Adrenal gland (tissue), 12 donors: ENCODE data around the gene ABHD6. TPM values are rescaled to one million over a fixed set of nuclear protein-coding genes. Genes with fewer than 3 reads are reported as not detected.
"Not testable (repeated sequence)": the region's sequence is repeated elsewhere in the genome, so short reads cannot be mapped to it uniquely, and the experiment has no call there.

ENCODE experiments used
- DNase-seq, 7 donors: peaks; one replicate each; pipeline ENCODE4 v3.0.0-alpha.2; 2019 to 2020
- H3K27ac ChIP-seq, 5 donors: fragments of 200-600 bp; sonication (generic) in 4 of 5; 1 replicate in 3 of 5; 2 replicates in 2 of 5; pipeline versions ENCODE4 v1.5.1 to v1.8.0; 2016 to 2020; ENCODE audit warnings: mild to moderate bottlenecking in 1 of 5
- H3K27me3 ChIP-seq: fragments of 200-600 bp; 2 replicates; pipeline ENCODE4 v1.8.0; 2021
- H3K36me3 ChIP-seq, 2 donors: fragments of 200-600 bp; replicated peaks in 1 of 2; 1 replicate in 1 of 2; 2 replicates in 1 of 2; pipeline versions ENCODE4 v1.5.1 to v1.8.0; 2018 to 2022
- H3K4me1 ChIP-seq, 2 donors: fragments of 200-600 bp; replicated peaks in 1 of 2; 1 replicate in 1 of 2; 2 replicates in 1 of 2; pipeline versions ENCODE4 v1.5.1 to v1.8.0; 2018 to 2021
- H3K4me3 ChIP-seq, 4 donors: fragments of 200-600 bp; sonication (generic) in 3 of 4; one replicate each; pipeline ENCODE4 v1.5.1; 2016 to 2018
- H3K9me3 ChIP-seq, 3 donors: fragments of 200-600 bp; sonication (generic) in 1 of 3; replicated peaks in 1 of 3; 1 replicate in 2 of 3; 2 replicates in 1 of 3; pipeline versions ENCODE4 v1.5.1 to v1.8.0; 2016 to 2021
- POLR2A ChIP-seq, 2 donors: fragments of 450-650 bp; IDR thresholded peaks; one replicate each; pipeline ENCODE4 v1.6.1; 2017; ENCODE audit warnings: antibody characterized with exemption in 2 of 2, mild to moderate bottlenecking in 2 of 2, moderate library complexity in 1 of 2
- WGBS, 4 donors: extraction: QIAGEN DNeasy Blood & Tissue Kit in 2 of 4; methylation state at CpG; one replicate each; pipeline versions ENCODE4 v1.1.5 to v1.1.7; 2013 to 2017; 5-methylcytosine and 5-hydroxymethylcytosine counted together
- intact Hi-C, 2 donors: fragments of 100-400 bp; cut with DNase I; formaldehyde crosslinking; loops; one replicate each; pipeline versions ENCODE4 v1.14.1 to v1.15.0; 2022 to 2023
- polyA plus RNA-seq, 3 donors: library from polyadenylated mRNA; stranded (reverse); fragments of 200-250 nt in 2 of 3; fragments of 350-450 nt in 1 of 3; fragmentation: Illumina TruSeq in 1 of 3; extraction: RNeasy Lipid Tissue Mini Kit (QIAGEN cat#74804) in 1 of 3; gene quantifications; one replicate each; pipeline ENCODE4 v1.2.3, GENCODE V29; 2013 to 2014
- total RNA-seq, 9 donors: library from RNA; depleted of rRNA in 4 of 9; stranded (reverse); fragments of >200 nt in 4 of 9; fragments of 120-200 nt in 1 of 9; fragmentation: NEBNext Ultra II Directional in 1 of 9; extraction: Animal tissue kit (Norgen Biotek cat#: 25700) in 1 of 9; gene quantifications; one replicate each; pipeline versions ENCODE4 v1.1.0 to v1.2.4, GENCODE V29; 2013 to 2023
- TF ChIP-seq, protein P1 (sequence below), 6 experiments: fragments of 450-650 bp in 4 of 6; fragments of 200-600 bp in 2 of 6; sonication (generic) in 1 of 6; IDR thresholded peaks; 1 replicate in 5 of 6; 2 replicates in 1 of 6; pipeline versions ENCODE4 v1.5.1 to v1.8.0; 2016 to 2021; ENCODE audit warnings: antibody characterized with exemption in 6 of 6, mild to moderate bottlenecking in 2 of 6, moderate library complexity in 1 of 6
- donor health status: healthy with polysubstance abuse.
- donor health status: Bipolar disorder and iron deficiency.
- donor health status: DM: yes; HTN: yes; CAD: no.
- donor health status: DM: no; HTN: no; CAD: no.
- donor health status: DM: no; HTN: no; CAD: no.
- donor health status: DM: yes; HTN: yes; CAD: no.

Gene ABHD6
- total and polyA plus RNA-seq, 12 donors = 10.2 to 57.3 (median 27.7) TPM

- Histone ChIP-seq H3K36me3 (no peaks in the 10 kb centered on the region), H3K4me1 (peaks cover 0 to 3% of the 10 kb centered on the region in 2 donors), H3K4me3 (no peak overlapping the region), H3K27me3 (no peaks in the 10 kb centered on the region), H3K9me3 (no peaks in the 10 kb centered on the region), H3K27ac (no peak overlapping the region)
- WGBS, 4 donors = 81 to 84% (median 82%) methylated on average over 8 of the region's 8 CpGs
- intact Hi-C loops = no loop called here
- no peak for DNase-seq
- TF ChIP-seq, protein P1, sequence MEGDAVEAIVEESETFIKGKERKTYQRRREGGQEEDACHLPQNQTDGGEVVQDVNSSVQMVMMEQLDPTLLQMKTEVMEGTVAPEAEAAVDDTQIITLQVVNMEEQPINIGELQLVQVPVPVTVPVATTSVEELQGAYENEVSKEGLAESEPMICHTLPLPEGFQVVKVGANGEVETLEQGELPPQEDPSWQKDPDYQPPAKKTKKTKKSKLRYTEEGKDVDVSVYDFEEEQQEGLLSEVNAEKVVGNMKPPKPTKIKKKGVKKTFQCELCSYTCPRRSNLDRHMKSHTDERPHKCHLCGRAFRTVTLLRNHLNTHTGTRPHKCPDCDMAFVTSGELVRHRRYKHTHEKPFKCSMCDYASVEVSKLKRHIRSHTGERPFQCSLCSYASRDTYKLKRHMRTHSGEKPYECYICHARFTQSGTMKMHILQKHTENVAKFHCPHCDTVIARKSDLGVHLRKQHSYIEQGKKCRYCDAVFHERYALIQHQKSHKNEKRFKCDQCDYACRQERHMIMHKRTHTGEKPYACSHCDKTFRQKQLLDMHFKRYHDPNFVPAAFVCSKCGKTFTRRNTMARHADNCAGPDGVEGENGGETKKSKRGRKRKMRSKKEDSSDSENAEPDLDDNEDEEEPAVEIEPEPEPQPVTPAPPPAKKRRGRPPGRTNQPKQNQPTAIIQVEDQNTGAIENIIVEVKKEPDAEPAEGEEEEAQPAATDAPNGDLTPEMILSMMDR (IDR thresholded peaks at IDR 0.05) = no peak
- TF ChIP-seq POLR2A (IDR thresholded peaks at IDR 0.05) = no peak
Measured at GRCh38 chr3:58222161-58222724, 15.3 kb upstream of the ABHD6 start.

- TF ChIP-seq, protein P1 (IDR thresholded peaks at IDR 0.05) = no peak
- TF ChIP-seq POLR2A (IDR thresholded peaks at IDR 0.05) = no peak
- no peak for DNase-seq
- intact Hi-C loops = no loop called here
- no peak overlapping the region for H3K27ac ChIP-seq
- WGBS, 4 donors = 86 to 95% (median 93%) methylated on average over 4 of the region's 4 CpGs
- H3K9me3 ChIP-seq = no peaks in the 10 kb centered on the region
- H3K4me3 ChIP-seq = no peak overlapping the region
- no peaks in the 10 kb centered on the region for H3K4me1 ChIP-seq
- H3K27me3 ChIP-seq = no peaks in the 10 kb centered on the region
- no peaks in the 10 kb centered on the region for H3K36me3 ChIP-seq
Measured at GRCh38 chr3:58223855-58224254, 13.7 kb upstream of the ABHD6 start.

DNA sequence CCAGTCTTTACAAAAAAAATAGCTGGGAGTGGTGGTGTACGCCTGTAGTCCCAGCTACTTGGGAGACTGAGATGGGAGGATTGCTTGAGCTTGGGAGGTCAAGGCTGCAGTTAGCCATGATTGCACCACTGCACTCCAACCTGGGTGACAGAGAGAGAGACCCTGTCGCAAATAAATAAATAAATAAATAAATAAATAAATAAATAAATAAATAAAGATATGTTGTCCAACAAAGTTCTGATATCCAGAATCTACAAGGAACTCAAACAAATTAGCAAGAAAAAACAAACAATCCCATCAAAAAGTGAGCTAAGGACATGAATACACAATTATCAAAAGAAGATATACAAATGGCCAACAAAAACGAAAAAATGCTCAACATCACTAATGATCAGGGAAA, 9.7 kb upstream of the ABHD6 start:
- H3K27me3 ChIP-seq, H3K36me3 ChIP-seq, H3K4me1 ChIP-seq, DNase-seq, H3K4me3 ChIP-seq, intact Hi-C loops, H3K9me3 ChIP-seq, H3K27ac ChIP-seq: not testable (repeated sequence)
- 81 to 90% (median 84%) methylated on average over 3 of the region's 3 CpGs for WGBS, 4 donors

- H3K27ac ChIP-seq = no peak overlapping the region
- TF ChIP-seq, protein P1 (IDR thresholded peaks at IDR 0.05) = no peak
- TF ChIP-seq POLR2A (IDR thresholded peaks at IDR 0.05) = no peak
- H3K4me3 ChIP-seq = no peak overlapping the region
- H3K36me3 ChIP-seq = no peaks in the 10 kb centered on the region
- intact Hi-C loops = no loop called here
- 0 to 58% (median 37%) methylated on average over 1 of the region's 1 CpG for WGBS, 4 donors
- DNase-seq = no peak
- no peaks in the 10 kb centered on the region for H3K4me1 ChIP-seq
- no peaks in the 10 kb centered on the region for H3K27me3 ChIP-seq
- no peaks in the 10 kb centered on the region for H3K9me3 ChIP-seq
Measured at GRCh38 chr3:58230876-58231552, 6.6 kb upstream of the ABHD6 start.

- H3K27me3 ChIP-seq = no peaks in the 10 kb centered on the region
- H3K4me3 ChIP-seq = no peak overlapping the region
- DNase-seq = no peak
- 41 to 51% (median 48%) methylated on average over 2 of the region's 2 CpGs for WGBS, 4 donors
- intact Hi-C loops = no loop called here
- no peak for TF ChIP-seq POLR2A (IDR thresholded peaks at IDR 0.05)
- TF ChIP-seq, protein P1 (IDR thresholded peaks at IDR 0.05) = no peak
- peaks cover 0 to 3% of the 10 kb centered on the region in 2 donors for H3K4me1 ChIP-seq
- no peaks in the 10 kb centered on the region for H3K9me3 ChIP-seq
- no peak overlapping the region for H3K27ac ChIP-seq
- H3K36me3 ChIP-seq = no peaks in the 10 kb centered on the region
Measured at GRCh38 chr3:58231666-58232065, 5.9 kb upstream of the ABHD6 start.
